Activated T-cell treated with anti-CD3 and anti-CD28 coated beads for 48 hours (primary cell): Measurements from ENCODE around the gene TRAFD1.

Source experiments
- DNase-seq: peaks from one replicate; pipeline ENCODE4 v3.0.0-alpha.2; 2020; ENCODE audit warnings: low read depth

The TRAFD1 gene

DNA sequence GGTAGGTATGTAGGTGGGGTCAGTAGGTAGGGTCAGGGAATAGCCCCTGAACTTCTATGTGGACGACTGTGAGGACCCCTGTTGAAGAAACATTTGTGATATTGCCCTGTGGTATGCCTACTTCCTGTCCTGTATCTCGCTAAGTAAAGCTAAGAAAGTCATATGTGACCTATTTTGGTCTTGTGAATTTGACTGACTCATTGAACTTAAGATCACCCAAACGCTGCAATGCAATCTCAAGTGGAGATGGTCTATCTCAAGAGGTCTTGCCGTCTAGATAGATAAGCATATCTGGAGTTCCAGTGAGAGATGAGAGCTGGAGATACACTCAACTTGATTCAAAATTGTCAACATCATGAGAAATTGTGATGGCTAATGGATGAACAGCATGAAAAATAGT is 73.8 kb downstream of the TRAFD1 start:
- DNase-seq = no peak
